HG03575 (cell line): ENCODE measurements around the gene BFSP1.

Experiments used
- ATAC-seq: cut with Tn5 transposase; IDR thresholded peaks from one replicate; pipeline ENCODE4 v1.9.1; 2021; ENCODE audit not compliant: unreplicated experiment, insufficient number of reproducible peaks, low FRiP score; ENCODE audit errors: extremely low read depth

BFSP1 gene

GRCh38 chr20:17525650-17526049 lies 5.5 kb downstream of the BFSP1 start:
- ATAC-seq, result no peak

- no peak for ATAC-seq
Measured at GRCh38 chr20:17525132-17525531, 6.0 kb downstream of the BFSP1 start.

GRCh38 chr20:17524560-17524959 lies 6.6 kb downstream of the BFSP1 start:
- ATAC-seq, result no peak

GRCh38 chr20:17523326-17523725 lies 7.9 kb downstream of the BFSP1 start:
- ATAC-seq, result no peak

- no peak for ATAC-seq
Measured at GRCh38 chr20:17522528-17522927, 8.7 kb downstream of the BFSP1 start.

- no peak for ATAC-seq
Measured at GRCh38 chr20:17520583-17520982, 10.6 kb downstream of the BFSP1 start.

- ATAC-seq, result no peak
Measured at GRCh38 chr20:17519606-17520285, 11.4 kb downstream of the BFSP1 start.

GRCh38 chr20:17518339-17519052 lies 12.7 kb downstream of the BFSP1 start:
- ATAC-seq, result no peak

GRCh38 chr20:17515053-17515452 lies 16.1 kb downstream of the BFSP1 start:
- no peak for ATAC-seq

GRCh38 chr20:17513939-17514338 lies 17.2 kb downstream of the BFSP1 start:
- ATAC-seq, result no peak

- ATAC-seq, result no peak
Measured at GRCh38 chr20:17511401-17511800, 19.8 kb downstream of the BFSP1 start.

GRCh38 chr20:17510548-17510947 lies 20.6 kb downstream of the BFSP1 start:
- ATAC-seq, result no peak

GRCh38 chr20:17508756-17509155 lies 22.4 kb downstream of the BFSP1 start:
- no peak for ATAC-seq

- ATAC-seq, result no peak
Measured at GRCh38 chr20:17507531-17507930, 23.6 kb downstream of the BFSP1 start.

GRCh38 chr20:17507032-17507431 lies 24.1 kb downstream of the BFSP1 start:
- no peak for ATAC-seq

GRCh38 chr20:17505636-17506517 lies 25.3 kb downstream of the BFSP1 start:
- ATAC-seq, result no peak

GRCh38 chr20:17504898-17505635 lies 26.1 kb downstream of the BFSP1 start:
- ATAC-seq, result no peak

GRCh38 chr20:17504066-17504897 lies 26.9 kb downstream of the BFSP1 start:
- ATAC-seq, result no peak
